ENCODE results near the gene CDK4.

The CDK4 gene

DNA sequence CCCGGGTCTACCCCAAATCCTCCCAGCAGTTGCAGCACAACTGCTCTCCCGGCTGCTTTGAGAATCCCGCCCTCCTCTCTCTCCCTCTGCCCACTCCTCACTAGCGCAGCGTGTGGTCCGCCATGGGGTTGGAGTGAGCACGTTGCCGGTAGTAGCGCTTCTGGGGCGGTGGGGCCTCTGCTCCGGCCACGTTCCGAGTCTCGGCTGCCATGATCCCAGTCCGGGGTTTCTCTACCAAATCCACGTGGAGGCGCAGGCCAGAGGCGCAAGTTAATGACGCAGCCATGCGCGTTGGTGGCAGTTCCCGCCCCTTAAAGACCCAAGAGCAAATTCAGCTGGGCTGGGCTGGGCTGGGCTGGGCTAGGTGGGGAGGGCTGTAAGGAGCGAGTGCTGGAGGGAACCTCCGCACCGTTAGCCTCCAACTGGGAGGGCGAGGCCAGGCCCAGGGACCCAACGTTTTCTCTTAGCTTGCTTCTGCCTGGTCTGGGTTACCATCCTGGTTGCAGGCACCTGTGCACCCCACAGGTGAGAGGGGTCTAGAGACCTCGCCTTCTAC is 19.8 kb upstream of the CDK4 start, which contains the start of gene METTL1:
METTL1 (minus strand) TSS at position 233 of the 556 bp plus-strand sequence; CDS start at position 211, 22 bp downstream.
- peak; percentile 85 for DNase-seq

DNA sequence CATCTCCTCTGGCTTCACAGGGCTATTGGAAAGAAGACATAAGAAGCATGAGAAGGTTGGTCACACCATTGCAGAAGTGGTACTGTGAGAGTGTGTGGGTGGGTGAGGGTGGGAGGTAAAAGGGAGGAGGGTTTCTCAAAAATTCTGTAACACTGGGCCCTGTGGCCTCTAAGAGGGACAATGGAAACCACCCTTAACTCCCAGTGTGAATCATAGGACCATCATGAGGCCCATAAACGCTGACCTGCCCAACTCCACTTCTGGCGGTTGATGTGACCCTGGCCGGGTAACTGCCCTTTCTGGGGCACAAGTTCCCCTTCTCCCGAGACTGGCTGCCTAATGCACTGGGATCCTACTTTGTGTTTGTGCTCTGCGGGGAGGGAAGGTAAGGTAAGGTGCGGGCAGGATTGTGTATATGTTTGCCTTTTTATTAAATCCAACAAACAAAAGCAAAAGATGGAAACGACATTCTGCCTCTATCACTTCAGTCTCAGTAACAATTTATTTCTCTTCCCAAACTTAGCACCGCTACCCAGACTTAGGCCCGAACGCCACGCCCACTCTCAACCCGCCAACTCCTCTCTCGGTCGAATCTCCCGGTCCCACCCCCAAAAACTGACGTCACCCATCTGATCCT is 19.2 kb upstream of the CDK4 start:
- DNase-seq: peak; percentile 83

DNA sequence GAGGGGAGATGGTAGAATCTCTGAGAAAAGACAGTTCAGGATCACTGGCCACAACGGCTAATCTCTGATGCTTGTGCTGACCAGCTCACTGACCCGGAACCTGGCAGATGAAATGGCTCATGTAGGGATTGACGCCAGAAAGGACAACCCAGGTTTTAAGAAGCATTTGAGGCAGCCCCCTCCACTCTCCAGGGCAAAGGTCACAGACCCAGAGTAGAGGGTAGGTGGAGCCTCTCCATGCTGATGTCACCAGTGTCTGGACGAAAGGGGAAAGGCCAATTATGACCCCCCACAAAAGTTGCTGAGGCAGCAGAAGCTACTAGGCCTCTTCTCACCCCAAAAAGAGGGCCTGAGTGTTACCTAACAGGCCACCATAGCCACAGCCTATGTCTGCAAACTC is 18.6 kb upstream of the CDK4 start:
- no peak for DNase-seq

GRCh38 chr12:57769594-57769993 is 17.5 kb upstream of the CDK4 start:
- DNase-seq: no peak

DNA sequence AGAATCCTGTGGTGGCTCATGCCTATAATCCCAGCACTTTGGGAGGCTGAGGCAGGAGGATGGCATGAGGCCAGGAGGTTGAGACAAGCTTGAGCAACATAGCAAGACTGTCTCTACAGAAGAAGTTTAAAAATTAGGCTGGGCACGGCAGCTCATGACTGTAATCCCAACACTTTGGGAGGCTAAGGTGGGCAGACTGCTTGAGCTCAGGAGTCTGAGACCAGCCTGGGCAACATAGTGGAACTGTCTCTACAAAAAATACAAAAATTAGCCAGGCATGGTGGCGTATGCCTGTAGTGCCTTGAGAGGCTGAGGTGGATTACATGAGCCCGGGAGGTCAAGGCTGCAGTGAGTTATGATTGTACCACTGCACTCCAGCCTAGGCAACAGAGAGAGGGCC is 15.8 kb upstream of the CDK4 start:
- no peak for DNase-seq

DNA sequence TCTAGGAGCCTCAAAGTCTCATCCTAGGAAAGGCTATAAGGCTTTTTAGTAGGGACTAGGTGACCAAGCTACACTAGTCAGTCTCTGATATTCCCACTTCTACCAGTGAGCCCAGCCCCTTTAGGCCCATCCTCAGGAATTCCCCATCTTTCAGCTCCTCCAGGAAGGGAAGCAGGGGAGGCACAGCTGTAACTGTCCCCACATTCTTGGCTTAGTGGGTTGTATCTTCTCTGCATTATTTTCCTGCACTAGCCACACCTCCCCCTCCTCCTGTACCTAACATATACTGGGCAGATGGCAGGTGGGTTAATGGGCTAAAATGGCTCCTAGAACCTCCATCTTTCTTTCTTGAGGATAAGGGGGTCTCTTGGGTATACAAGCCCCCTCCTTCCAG is 15.2 kb upstream of the CDK4 start:
- DNase-seq: no peak

GRCh38 chr12:57766464-57767304 is 14.6 kb upstream of the CDK4 start, which contains the start of gene CYP27B1:
CYP27B1 (minus strand) TSS chr12:57767078; CDS start chr12:57767041, 37 bp downstream.
- DNase-seq: no peak

DNA sequence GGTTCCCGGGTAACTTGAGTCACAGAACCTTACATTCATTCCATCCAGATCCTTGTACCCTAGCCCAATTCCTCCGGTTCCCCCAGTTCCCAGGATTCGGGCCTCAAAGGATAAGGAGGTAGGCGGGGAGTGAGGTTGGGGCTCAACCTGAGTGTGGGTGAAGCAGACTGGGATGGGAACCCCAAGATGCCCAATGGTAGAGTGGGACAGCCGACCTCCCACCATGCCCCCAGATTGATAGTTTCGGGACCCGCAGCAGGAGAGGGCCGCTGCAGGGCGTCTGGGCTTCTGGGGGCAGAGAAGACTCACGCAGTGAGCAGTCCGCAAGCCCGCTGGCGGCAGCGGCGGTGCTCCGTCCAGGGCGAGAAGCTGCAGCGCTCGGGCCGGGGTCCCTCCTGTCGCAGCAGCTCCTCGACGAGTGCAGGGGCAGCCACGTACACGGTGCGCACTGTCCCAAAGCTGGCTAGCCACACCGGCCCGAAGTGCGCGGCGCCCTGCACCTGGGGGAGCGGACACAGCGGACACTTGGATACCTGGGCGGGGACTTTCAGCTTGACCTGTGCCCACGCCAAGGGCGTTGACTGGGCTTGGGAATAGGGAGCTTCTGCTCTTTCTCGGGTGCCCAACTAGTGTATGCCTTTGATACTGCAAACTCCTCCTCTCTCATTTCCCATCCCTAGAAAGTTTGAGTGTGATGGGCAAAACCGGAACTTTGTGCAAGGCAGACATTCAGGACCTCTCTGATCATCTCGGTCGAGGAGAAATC is 13.8 kb upstream of the CDK4 start:
- no peak for DNase-seq

- DNase-seq: no peak
These were observed 13.0 kb upstream of the CDK4 start for GRCh38 chr12:57765003-57765697.

DNA sequence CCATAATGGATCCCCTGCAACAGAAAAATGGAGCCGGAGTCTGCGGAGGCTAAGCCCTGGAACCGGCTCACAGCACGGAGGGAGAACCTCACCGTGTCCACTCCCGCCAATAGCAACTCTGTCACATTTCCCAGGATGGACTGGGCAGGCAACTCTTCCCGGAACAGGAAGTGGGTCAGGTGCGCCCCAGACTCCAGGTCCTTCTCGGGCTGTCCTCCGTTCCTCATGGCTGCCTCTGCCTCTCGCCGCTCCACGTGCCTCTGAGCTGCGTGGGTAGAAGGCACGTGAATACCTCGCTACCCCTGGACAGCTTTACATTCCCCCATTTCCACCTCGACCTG is 12.5 kb upstream of the CDK4 start:
- DNase-seq: no peak

- DNase-seq: no peak
These were observed 12.0 kb upstream of the CDK4 start for GRCh38 chr12:57763881-57764661.

DNA sequence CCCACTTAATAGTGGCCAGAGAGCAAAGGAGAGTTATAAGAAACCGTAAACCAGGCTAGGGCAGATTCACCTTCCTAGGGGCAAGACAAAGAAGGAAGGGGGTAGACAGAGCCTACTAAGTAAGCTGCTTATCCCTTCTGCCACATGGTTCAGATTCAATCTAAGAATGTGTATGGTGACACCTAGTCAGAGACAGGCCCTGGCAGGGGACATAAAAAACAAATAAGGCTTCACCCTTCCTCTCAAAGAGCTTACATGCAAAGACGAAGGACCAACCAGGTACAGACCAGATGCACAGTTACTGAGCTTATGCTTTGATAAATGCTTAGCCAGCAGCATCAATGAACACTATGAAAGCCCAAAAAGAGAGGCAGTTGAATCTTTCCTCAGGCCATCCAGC is 10.4 kb upstream of the CDK4 start:
- DNase-seq: no peak

GRCh38 chr12:57761391-57761998 is 9.4 kb upstream of the CDK4 start:
- no peak for DNase-seq

GRCh38 chr12:57760347-57760982 is 8.4 kb upstream of the CDK4 start:
- no peak for DNase-seq

- no peak for DNase-seq
These were observed 7.4 kb upstream of the CDK4 start for GRCh38 chr12:57759360-57759980.

DNA sequence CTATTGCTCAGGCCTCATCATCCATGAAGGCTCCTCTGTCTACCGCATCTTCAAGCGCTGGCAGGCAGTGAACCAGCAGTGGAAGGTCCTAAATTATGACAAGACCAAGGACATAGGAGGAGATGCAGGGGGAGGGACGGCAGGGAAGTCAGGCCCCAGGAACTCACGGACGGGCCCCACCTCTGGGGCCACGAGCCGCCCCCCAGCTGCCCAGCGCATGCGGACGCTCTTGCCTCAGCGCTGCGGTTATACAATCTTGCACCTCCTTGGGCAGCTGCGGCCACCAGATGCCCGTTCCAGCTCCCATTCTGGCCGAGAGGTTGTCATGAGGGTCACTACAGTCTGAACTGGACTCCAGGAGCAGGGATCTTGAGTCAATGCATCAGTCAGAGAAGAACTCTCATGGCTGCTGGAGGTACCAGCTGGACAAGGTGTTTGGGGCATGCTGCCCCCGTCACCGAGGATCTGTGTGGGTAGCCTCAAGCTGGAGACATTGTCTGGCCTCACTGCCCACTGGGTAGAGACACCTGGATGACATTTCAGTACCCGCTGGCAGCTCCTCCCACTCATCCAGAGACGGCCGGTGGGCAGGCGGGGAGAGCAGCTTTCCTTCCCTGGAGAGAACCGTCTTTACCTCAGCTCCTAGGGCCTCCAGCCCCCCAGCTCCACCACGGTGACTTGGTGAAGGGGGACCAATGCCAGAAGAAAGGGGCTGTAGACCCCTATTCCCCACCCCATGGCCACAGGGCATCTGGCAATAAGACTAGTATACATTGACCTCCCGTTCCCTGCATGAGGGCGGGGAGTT is 6.6 kb upstream of the CDK4 start:
- DNase-seq: no peak

DNA sequence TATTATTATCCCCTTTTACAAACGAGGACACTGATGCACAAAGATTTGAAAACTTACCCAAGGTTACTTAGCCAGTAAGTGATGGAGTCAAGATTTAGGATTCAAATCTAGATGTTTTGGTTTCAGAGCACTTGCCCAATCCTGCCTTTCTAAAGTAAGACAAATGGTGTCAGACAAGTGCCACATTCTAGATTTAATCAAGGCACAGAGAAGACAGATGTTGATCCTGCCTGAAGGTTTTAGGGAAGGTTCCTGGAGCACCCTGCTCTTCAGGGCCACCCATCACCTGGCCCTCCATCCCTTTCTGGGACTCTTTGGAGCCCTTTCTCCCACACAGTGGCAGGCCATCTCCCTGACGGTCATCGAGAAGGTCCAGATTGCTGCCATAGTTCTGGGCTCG is 5.7 kb upstream of the CDK4 start:
- no peak for DNase-seq

DNA sequence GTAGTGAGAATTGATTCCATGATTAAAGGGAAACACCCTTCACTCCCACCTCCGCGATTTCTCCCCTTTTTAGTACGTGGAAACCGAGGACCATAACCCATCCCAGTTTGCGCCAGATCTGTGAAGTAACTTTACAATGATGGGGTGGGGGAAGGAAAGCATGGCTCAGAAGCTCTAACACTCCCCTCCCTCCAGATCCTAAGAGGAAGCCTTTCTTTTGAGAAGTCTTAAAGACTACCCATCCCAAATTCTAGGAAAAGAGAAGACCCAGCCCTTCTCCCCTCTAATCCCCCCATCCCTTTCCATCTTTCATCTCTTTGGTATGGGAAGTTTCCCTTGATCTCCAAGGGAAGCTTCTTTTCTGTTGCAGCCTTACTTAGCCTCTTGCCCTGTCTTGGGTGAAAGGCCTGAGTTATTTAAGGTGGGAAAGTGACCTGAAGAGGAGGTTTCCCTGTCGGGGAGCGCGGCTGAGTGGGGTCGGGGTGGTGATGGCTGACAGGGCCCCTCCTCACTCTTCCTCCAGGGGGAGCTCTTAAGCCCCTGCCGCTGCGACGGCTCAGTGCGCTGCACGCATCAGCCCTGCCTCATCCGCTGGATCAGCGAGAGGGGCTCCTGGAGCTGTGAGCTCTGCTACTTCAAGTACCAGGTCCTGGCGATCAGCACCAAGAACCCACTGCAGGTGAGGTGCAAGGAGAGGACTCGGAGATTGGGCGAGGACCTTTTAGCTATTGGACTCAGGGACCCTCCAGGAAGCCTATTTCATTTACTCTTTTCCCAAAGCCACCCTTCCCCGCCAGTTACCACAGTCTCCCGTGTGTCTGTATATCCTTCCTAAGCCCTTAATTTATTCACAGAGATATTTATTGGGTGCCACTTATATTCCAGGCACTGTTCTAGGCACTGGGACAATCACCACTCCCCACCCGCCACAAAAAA is 4.6 kb upstream of the CDK4 start:
- peak; percentile 95 for DNase-seq

All from 8988T (cell line).